SK-N-SH (cell line): ENCODE results near the gene COL23A1. TPM values are rescaled to one million over a fixed set of nuclear protein-coding genes. Genes with fewer than 3 reads are reported as not detected.

Experiments
- CTCF ChIA-PET: fragments of 300-600, 350-600 bp; formaldehyde crosslinking; extraction: SDS; loops from one replicate; lab custom pipeline; 2021; lab: Yijun Ruan, JAX
- POLR2A ChIA-PET: fragments of 350-600 bp; sonication (Branson Sonifier 250); formaldehyde crosslinking; extraction: SDS; loops from one replicate; lab custom pipeline; 2020; ENCODE audit warnings: antibody characterized with exemption, inconsistent platforms; lab: Yijun Ruan, JAX
- DNase-seq: peaks from one replicate; pipeline ENCODE4 v3.0.0; 2012
- H2AFZ ChIP-seq: fragments of 200-600 bp; sonication (generic); 2 replicates; pipeline ENCODE4 v1.8.1; 2016; ENCODE audit warnings: antibody characterized with exemption, mild to moderate bottlenecking, low read depth
- H3F3A ChIP-seq: fragments of 200-600 bp; sonication (generic); replicated peaks from 2 replicates; pipeline ENCODE3; 2016; ENCODE audit warnings: antibody characterized with exemption, mild to moderate bottlenecking; ENCODE audit not compliant: insufficient read depth
- H3K27ac ChIP-seq, 2 experiments: fragments of 200-500 bp in 1 of 2; fragments of 200-600 bp in 1 of 2; sonication (Bioruptor generic) in 1 of 2; sonication (generic), shearing (Covaris generic) in 1 of 2; 2 replicates each; pipeline versions ENCODE4 v1.5.1 to v1.6.1; 2014 to 2016; ENCODE audit warnings: low read depth in 2 of 2, inconsistent platforms in 1 of 2, low read length in 1 of 2, mild to moderate bottlenecking in 1 of 2, mixed read lengths in 1 of 2
- H3K27me3 ChIP-seq: fragments of 200-600 bp; sonication (generic), shearing (Covaris generic); 2 replicates; pipeline ENCODE4 v1.6.1; 2016; ENCODE audit warnings: mixed run types; ENCODE audit not compliant: insufficient read depth
- H3K36me3 ChIP-seq, 2 experiments: fragments of 200-500 bp in 1 of 2; fragments of 200-600 bp in 1 of 2; sonication (Bioruptor generic) in 1 of 2; sonication (generic) in 1 of 2; replicated peaks in 1 of 2; 2 replicates each; pipeline versions ENCODE3 to v1.5.1; 2014 to 2016; ENCODE audit warnings: low read length in 1 of 2, mild to moderate bottlenecking in 1 of 2; ENCODE audit not compliant: insufficient read depth in 2 of 2, control insufficient read depth in 1 of 2
- H3K4me1 ChIP-seq, 2 experiments: fragments of 200-500 bp in 1 of 2; fragments of 200-600 bp in 1 of 2; sonication (Bioruptor generic) in 1 of 2; sonication (generic), shearing (Covaris generic) in 1 of 2; 2 replicates each; pipeline versions ENCODE4 v1.5.1 to v1.6.1; 2014 to 2016; ENCODE audit warnings: low read depth in 1 of 2, low read length in 1 of 2, mixed run types in 1 of 2; ENCODE audit not compliant: insufficient read depth in 2 of 2, control insufficient read depth in 1 of 2
- H3K4me2 ChIP-seq: fragments of 200-600 bp; sonication (generic), shearing (Covaris generic); 2 replicates; pipeline ENCODE4 v1.6.1; 2017; ENCODE audit warnings: mixed run types
- H3K4me3 ChIP-seq, 2 experiments: fragments of 200-500 bp in 1 of 2; fragments of 200-600 bp in 1 of 2; sonication (Bioruptor generic) in 1 of 2; sonication (generic), shearing (Covaris generic) in 1 of 2; 2 replicates each; pipeline versions ENCODE4 v1.5.1 to v1.8.1; 2014 to 2016; ENCODE audit warnings: low read depth in 2 of 2, inconsistent platforms in 1 of 2, low read length in 1 of 2, mild to moderate bottlenecking in 1 of 2, mixed read lengths in 1 of 2, moderate library complexity in 1 of 2
- H3K79me2 ChIP-seq: fragments of 200-600 bp; sonication (generic); 2 replicates; pipeline ENCODE4 v1.8.1; 2017; ENCODE audit warnings: mild to moderate bottlenecking; ENCODE audit not compliant: insufficient read depth
- H3K9ac ChIP-seq: fragments of 200-600 bp; sonication (generic); 2 replicates; pipeline ENCODE4 v1.6.1; 2017; ENCODE audit warnings: mixed run types
- H3K9me2 ChIP-seq: fragments of 200-600 bp; sonication (generic); 2 replicates; pipeline ENCODE4 v1.6.1; 2017; ENCODE audit warnings: mixed run types
- H3K9me3 ChIP-seq: fragments of 200-600 bp; sonication (generic); 2 replicates; pipeline ENCODE4 v1.6.1; 2017; ENCODE audit warnings: mixed run types, mild to moderate bottlenecking, moderate library complexity
- H4K20me1 ChIP-seq: fragments of 200-600 bp; sonication (generic); 2 replicates; pipeline ENCODE4 v1.6.1; 2017; ENCODE audit warnings: mild to moderate bottlenecking, mixed run types; ENCODE audit not compliant: insufficient read depth
- CTCF ChIP-seq: fragments of 200-600 bp; sonication (generic); IDR thresholded peaks from 2 replicates; pipeline ENCODE4 v1.6.1; 2017; ENCODE audit warnings: antibody characterized with exemption, mild to moderate bottlenecking, moderate library complexity
- ELF1 ChIP-seq: IDR thresholded peaks from 2 replicates; pipeline ENCODE4 v1.4.0; 2012
- EP300 ChIP-seq, 2 experiments: IDR thresholded peaks; 2 replicates each; pipeline versions ENCODE4 v1.4.0 to v1.6.1; 2012; ENCODE audit warnings: borderline replicate concordance in 1 of 2, low read depth in 1 of 2, low read length in 1 of 2
- EZH2phosphoT487 ChIP-seq: fragments of 200-600 bp; sonication (generic); IDR thresholded peaks from 2 replicates; pipeline ENCODE4 v1.6.1; 2017; ENCODE audit warnings: low read depth, mixed run types, mild to moderate bottlenecking, antibody characterized with exemption, moderate library complexity, borderline replicate concordance
- FOSL2 ChIP-seq: IDR thresholded peaks from 2 replicates; pipeline ENCODE4 v1.4.0; 2012; ENCODE audit warnings: low read depth, mild to moderate bottlenecking, moderate library complexity, borderline replicate concordance
- FOXJ3 ChIP-seq: sonication (generic); formaldehyde crosslinking; IDR thresholded peaks from 2 replicates; pipeline ENCODE4 v1.5.1; 2020; ENCODE audit warnings: mild to moderate bottlenecking, missing genetic modification reagents
- FOXM1 ChIP-seq: IDR thresholded peaks from 2 replicates; pipeline ENCODE4 v1.4.0; 2012; ENCODE audit warnings: low read depth, mild to moderate bottlenecking
- GABPA ChIP-seq: IDR thresholded peaks from 2 replicates; pipeline ENCODE4 v1.4.0; 2012; ENCODE audit warnings: low read depth, mild to moderate bottlenecking
- GATA2 ChIP-seq: sonication (generic); formaldehyde crosslinking; IDR thresholded peaks from 2 replicates; pipeline ENCODE4 v1.5.0; 2020; ENCODE audit warnings: mild to moderate bottlenecking, missing genetic modification reagents
- JUND ChIP-seq: IDR thresholded peaks from 2 replicates; pipeline ENCODE4 v1.4.0; 2012
- MAX ChIP-seq: IDR thresholded peaks from 2 replicates; pipeline ENCODE4 v1.4.0; 2012; ENCODE audit warnings: low read depth
- MEF2A ChIP-seq: IDR thresholded peaks from 2 replicates; pipeline ENCODE4 v1.4.0; 2012; ENCODE audit warnings: low read depth, borderline replicate concordance
- MXI1 ChIP-seq: IDR thresholded peaks from 2 replicates; pipeline ENCODE4 v1.6.1; 2012; ENCODE audit warnings: mild to moderate bottlenecking, low read depth, low read length, improper control_type of control experiment
- NRF1 ChIP-seq: IDR thresholded peaks from 2 replicates; pipeline ENCODE4 v1.6.1; 2012; ENCODE audit warnings: low read depth, mild to moderate bottlenecking, low read length
- RAD21 ChIP-seq: IDR thresholded peaks from 2 replicates; pipeline ENCODE4 v1.6.1; 2012; ENCODE audit warnings: mild to moderate bottlenecking, low read length
- RCOR1 ChIP-seq: fragments of 150-350 bp; IDR thresholded peaks from 2 replicates; pipeline ENCODE4 v1.6.1; 2017; ENCODE audit warnings: antibody characterized with exemption, low read length
- RFX5 ChIP-seq: IDR thresholded peaks from 2 replicates; pipeline ENCODE4 v1.6.1; 2012; ENCODE audit warnings: mild to moderate bottlenecking, improper control_type of control experiment, low read length
- RXRA ChIP-seq: IDR thresholded peaks from 2 replicates; pipeline ENCODE4 v1.4.0; 2012; ENCODE audit warnings: low read depth, mild to moderate bottlenecking, borderline replicate concordance
- SIN3A ChIP-seq: IDR thresholded peaks from 2 replicates; pipeline ENCODE4 v1.6.1; 2012; ENCODE audit warnings: low read depth, mild to moderate bottlenecking, low read length, moderate library complexity, borderline replicate concordance
- SMC3 ChIP-seq: IDR thresholded peaks from 2 replicates; pipeline ENCODE4 v1.6.1; 2012; ENCODE audit warnings: low read depth, low read length, improper control_type of control experiment
- ZBTB33 ChIP-seq: IDR thresholded peaks from 2 replicates; pipeline ENCODE4 v1.4.0; 2012; ENCODE audit warnings: low read depth, borderline replicate concordance
- WGBS: methylation state at CpG from one replicate; pipeline ENCODE4 v1.1.6; 2017; ENCODE audit warnings: low lambda C conversion rate; 5-methylcytosine and 5-hydroxymethylcytosine counted together
- polyA plus RNA-seq, 3 experiments: library from polyadenylated mRNA; depleted of rRNA; stranded (reverse); fragments of >200 nt; gene quantifications; 2 replicates each; pipeline ENCODE4 v1.2.3, GENCODE V29; 2012

COL23A1 gene
- polyA plus RNA-seq, 1 of the 3 experiments (the other 2 are of a cell fraction): 0.10 TPM

- H2AFZ ChIP-seq: no peak overlapping the region
- H3K4me3 ChIP-seq: no peak overlapping the region
- H3K79me2 ChIP-seq: no peaks in the 10 kb centered on the region
- H3K36me3 ChIP-seq: no peaks in the 10 kb centered on the region
- no peaks in the 10 kb centered on the region for H3K9me2 ChIP-seq
- H3K27ac ChIP-seq: peak overlapping the region in 1 of 2 experiments; percentile 69; a peak in 1 of 4 replicates
- POLR2A ChIA-PET: no interaction called here
- DNase-seq: no peak
- 50% methylated on average over 6 of the region's 7 CpGs for WGBS
- no peaks in the 10 kb centered on the region for H4K20me1 ChIP-seq
- H3K9me3 ChIP-seq: no peaks in the 10 kb centered on the region
- no peaks in the 10 kb centered on the region for H3K27me3 ChIP-seq
- TF ChIP-seq MXI1 (no peak), FOXJ3 (CRISPR knock-in tag) (no peak), MAX (no peak), SMC3 (no peak), ELF1 (no peak), FOXM1 (no peak), SIN3A (no peak), NRF1 (no peak), EP300 (IDR thresholded peaks at IDR 0.05; ENCODE audit: borderline replicate concordance in 1 of 2, low read depth in 1 of 2, low read length in 1 of 2) (no peak), GATA2 (no peak)
- no peaks in the 10 kb centered on the region for H3F3A ChIP-seq
- H3K4me1 ChIP-seq: peaks cover 0 to 57% of the 10 kb centered on the region in 2 experiments; a peak in 1 of 4 replicates
- CTCF ChIA-PET: interaction anchor here (1.3 kb wide), 1 partner anchor 69 kb away, joined by 3 read pairs; no protein-coding TSS in a partner anchor
- H3K4me2 ChIP-seq: no peak overlapping the region
- no peak overlapping the region for H3K9ac ChIP-seq
Measured at GRCh38 chr5:178392386-178392785, 197.8 kb downstream of the COL23A1 start.

- no peak for TF ChIP-seq GATA2
- TF ChIP-seq NRF1: no peak
- TF ChIP-seq FOSL2: no peak
- TF ChIP-seq SMC3: no peak
- no peak for TF ChIP-seq MEF2A
- no peak for TF ChIP-seq EP300 (IDR thresholded peaks at IDR 0.05; ENCODE audit: borderline replicate concordance in 1 of 2, low read depth in 1 of 2, low read length in 1 of 2)
- TF ChIP-seq MAX: no peak
- TF ChIP-seq RFX5: no peak
- no peak for TF ChIP-seq RAD21
- no peak for TF ChIP-seq ELF1
- TF ChIP-seq ZBTB33: no peak
- TF ChIP-seq GABPA: no peak
- TF ChIP-seq FOXM1: no peak
- TF ChIP-seq RXRA: no peak
- TF ChIP-seq EZH2phosphoT487: no peak
- no peak for TF ChIP-seq JUND
- no peak for TF ChIP-seq RCOR1
- TF ChIP-seq CTCF: no peak
- Histone ChIP-seq H4K20me1 (no peaks in the 10 kb centered on the region), H3K27ac (peak overlapping the region in 1 of 2 experiments; percentile 96; a peak in 1 of 4 replicates), H3K4me2 (no peak overlapping the region), H3K4me1 (peaks cover 0 to 59% of the 10 kb centered on the region in 2 experiments; a peak in 1 of 4 replicates), H3K79me2 (no peaks in the 10 kb centered on the region), H2AFZ (no peak overlapping the region), H3K4me3 (no peak overlapping the region), H3K36me3 (no peaks in the 10 kb centered on the region), H3F3A (no peaks in the 10 kb centered on the region), H3K27me3 (no peaks in the 10 kb centered on the region), H3K9me2 (no peaks in the 10 kb centered on the region), H3K9ac (no peak overlapping the region), H3K9me3 (no peaks in the 10 kb centered on the region)
- POLR2A ChIA-PET: no interaction called here
- no peak for DNase-seq
- CTCF ChIA-PET: interaction anchor here (1.3 kb wide), 1 partner anchor 69 kb away, joined by 3 read pairs; no protein-coding TSS in a partner anchor
- 23% methylated on average over 4 of the region's 4 CpGs for WGBS
Measured at GRCh38 chr5:178391480-178391879, 198.7 kb downstream of the COL23A1 start.
